GM12864 (cell line): ENCODE results near the gene GATB.

ENCODE experiments used
- DNase-seq: peaks from one replicate; pipeline ENCODE4 v3.0.0-alpha.2; 2011; ENCODE audit warnings: low read depth
- H3K4me3 ChIP-seq: 2 replicates; pipeline ENCODE4 v1.5.1; 2011; ENCODE audit warnings: mild to moderate bottlenecking, low read depth, low read length, control low read depth
- CTCF ChIP-seq: IDR thresholded peaks from 2 replicates; pipeline ENCODE4 v1.5.1; 2011; ENCODE audit warnings: low read depth, mild to moderate bottlenecking, moderate library complexity, low read length, control low read depth, inconsistent platforms; ENCODE audit errors: missing control alignments

The GATB gene

GRCh38 chr4:151717909-151718628 lies 42.7 kb downstream of the GATB start:
- no peak for DNase-seq
- TF ChIP-seq CTCF: no peak
- H3K4me3 ChIP-seq: no peak overlapping the region

- TF ChIP-seq CTCF: no peak
- H3K4me3 ChIP-seq: no peak overlapping the region
- no peak for DNase-seq
These were observed 43.5 kb downstream of the GATB start for GRCh38 chr4:151717314-151717713.

DNA sequence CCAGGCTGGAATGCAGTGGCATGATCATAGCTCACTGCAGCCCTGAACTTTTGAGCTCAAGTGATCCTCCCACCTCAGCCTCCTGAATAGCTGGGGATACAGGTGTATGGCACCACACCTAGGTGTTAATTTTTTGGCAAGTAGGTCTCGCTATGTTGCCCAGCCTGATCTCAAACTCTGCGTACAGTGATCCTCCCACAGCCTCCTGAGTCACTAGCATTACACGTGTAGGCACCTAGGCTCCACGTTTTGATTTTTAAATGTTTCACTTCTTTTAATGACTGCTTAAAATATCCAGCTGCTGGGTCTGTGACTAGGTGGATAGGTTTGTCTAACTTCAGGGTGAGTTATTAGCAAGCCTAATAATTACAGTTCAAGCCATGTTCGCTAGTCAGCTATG lies 44.5 kb downstream of the GATB start:
- no peak overlapping the region for H3K4me3 ChIP-seq
- no peak for TF ChIP-seq CTCF
- DNase-seq: no peak

DNA sequence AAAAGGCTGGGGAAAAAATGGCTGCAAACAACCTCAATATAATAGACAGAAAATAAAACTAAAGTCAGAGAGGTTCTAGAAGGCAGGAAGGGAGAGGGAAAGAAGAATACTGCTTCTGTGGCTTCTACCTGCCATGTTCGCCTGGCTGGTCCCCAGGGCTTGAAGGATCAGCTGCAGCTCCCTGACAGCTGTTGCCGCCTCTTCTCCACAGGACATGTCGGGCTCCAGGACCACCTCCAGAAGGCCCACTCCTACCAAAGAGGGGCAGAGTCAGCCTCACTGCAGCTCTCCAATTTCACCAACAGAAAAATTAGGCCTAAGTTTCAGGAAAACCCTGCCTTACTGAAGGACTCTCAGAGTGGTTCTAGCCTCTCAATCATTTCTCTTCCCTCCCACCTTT lies 44.9 kb downstream of the GATB start:
- no peak for DNase-seq
- no peak overlapping the region for H3K4me3 ChIP-seq
- no peak for TF ChIP-seq CTCF

- H3K4me3 ChIP-seq: no peak overlapping the region
These were observed 48.0 kb downstream of the GATB start for GRCh38 chr4:151712777-151713176.

DNA sequence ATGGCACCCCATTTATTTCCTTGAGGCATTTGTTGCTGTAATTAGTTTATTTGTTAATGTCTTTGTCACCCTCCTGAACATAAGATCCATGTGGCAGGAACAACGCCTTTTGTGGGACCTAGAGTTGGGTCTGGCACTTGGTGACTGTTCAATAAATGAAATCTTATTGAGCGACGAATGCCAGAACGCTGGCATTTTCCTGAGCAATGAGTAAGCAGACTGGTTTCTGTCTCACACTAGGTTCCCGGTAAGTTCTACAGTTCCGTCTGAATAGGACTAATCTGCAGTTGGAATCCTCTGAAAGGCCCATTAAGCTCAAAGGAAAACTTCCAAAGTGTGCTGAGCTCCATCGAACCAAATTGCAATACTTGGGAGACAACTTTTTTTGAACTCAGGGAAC lies 49.2 kb downstream of the GATB start:
- TF ChIP-seq CTCF: no peak
- H3K4me3 ChIP-seq: no peak overlapping the region
- DNase-seq: no peak

More at GRCh38 chr4:151712777-151713176, 48.0 kb downstream of the GATB start:
- TF ChIP-seq CTCF: no peak
- DNase-seq: no peak

DNA sequence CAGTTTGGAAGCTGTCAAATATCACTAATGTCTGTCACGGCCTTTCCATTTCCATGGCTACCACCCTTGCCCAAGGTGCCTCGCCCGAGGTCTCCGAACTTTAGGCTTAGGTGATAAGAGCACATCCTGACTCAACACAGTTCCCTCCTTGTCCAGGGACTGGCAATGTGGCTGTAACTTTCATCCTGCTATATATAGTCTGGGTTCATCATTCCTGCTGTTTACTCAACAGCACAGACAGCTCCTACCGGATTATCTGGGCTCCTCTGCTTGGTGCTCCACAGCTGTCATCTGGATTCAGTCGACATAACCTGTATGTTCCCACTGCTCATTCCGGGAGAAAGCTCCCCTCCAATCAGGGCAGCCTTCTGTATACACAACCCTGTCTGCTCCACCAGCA lies 51.2 kb downstream of the GATB start:
- no peak overlapping the region for H3K4me3 ChIP-seq
- no peak for DNase-seq
- no peak for TF ChIP-seq CTCF
